Measurements from ENCODE around the gene UPK3A. TPM values are rescaled to one million over a fixed set of nuclear protein-coding genes. Genes with fewer than 3 reads are reported as not detected.
A peak's percentile ranks its signal among the peaks of the same experiment; 100 is the strongest.
"Not testable (repeated sequence)": the region's sequence is repeated elsewhere in the genome, so short reads cannot be mapped to it uniquely, and the experiment has no call there.

Gene UPK3A
- total RNA-seq, 1 donor from 2014 or later, result 1.4 TPM

GRCh38 chr22:45291931-45292290 lies 7.2 kb downstream of the UPK3A start:
- ChIA-PET POLR2A (interaction anchor here (1.3 kb wide), 1 partner anchor 129 kb away, joined by 4 read pairs; no protein-coding TSS in a partner anchor), CTCF (no interaction called here)
- ATAC-seq (ENCODE audit: low read depth), result no peak

GRCh38 chr22:45292731-45293442 lies 8.1 kb downstream of the UPK3A start:
- ATAC-seq (ENCODE audit: low read depth), result no peak
- no peaks in the 10 kb centered on the region for H3K36me3 Mint-ChIP-seq (ENCODE audit: low read depth)
- intact Hi-C loops (cut with micrococcal nuclease), result no loop called here
- no peak overlapping the region for H3K4me3 Mint-ChIP-seq
- TF ChIP-seq CTCF (IDR thresholded peaks at IDR 0.05), result no peak
- no peaks in the 10 kb centered on the region for H3K27me3 Mint-ChIP-seq
- ChIA-PET CTCF (no interaction called here), POLR2A (interaction anchor here (0.5 to 1.3 kb wide), 2 partner anchors 10 to 130 kb away, joined by 4 read pairs; no protein-coding TSS in a partner anchor)
- peak overlapping the region; percentile 46 for H3K27ac Mint-ChIP-seq
- H3K4me1 Mint-ChIP-seq, result peaks cover 37% of the 10 kb centered on the region
- DNase-seq, result no peak
- H3K9me3 Mint-ChIP-seq, result no peaks in the 10 kb centered on the region

More at GRCh38 chr22:45291931-45292290, 7.2 kb downstream of the UPK3A start:
- H3K36me3 Mint-ChIP-seq (ENCODE audit: low read depth), result no peaks in the 10 kb centered on the region
- intact Hi-C loops (cut with micrococcal nuclease), result no loop called here
- H3K9me3 Mint-ChIP-seq, result no peaks in the 10 kb centered on the region
- TF ChIP-seq CTCF (IDR thresholded peaks at IDR 0.05), result no peak
- no peaks in the 10 kb centered on the region for H3K27me3 Mint-ChIP-seq
- H3K4me3 Mint-ChIP-seq, result no peak overlapping the region
- peaks cover 43% of the 10 kb centered on the region for H3K4me1 Mint-ChIP-seq
- no peak for DNase-seq
- no peak overlapping the region for H3K27ac Mint-ChIP-seq

- H3K4me3 Mint-ChIP-seq, result no peak overlapping the region
- no peaks in the 10 kb centered on the region for H3K36me3 Mint-ChIP-seq (ENCODE audit: low read depth)
- intact Hi-C loops (cut with micrococcal nuclease), result no loop called here
- no peaks in the 10 kb centered on the region for H3K27me3 Mint-ChIP-seq
- ATAC-seq (ENCODE audit: low read depth), result no peak
- DNase-seq, result no peak
- H3K27ac Mint-ChIP-seq, result peak overlapping the region; percentile 42
- no peak for TF ChIP-seq CTCF (IDR thresholded peaks at IDR 0.05)
- H3K4me1 Mint-ChIP-seq, result peaks cover 26% of the 10 kb centered on the region
- ChIA-PET POLR2A (no interaction called here), CTCF (no interaction called here)
- H3K9me3 Mint-ChIP-seq, result no peaks in the 10 kb centered on the region
These were observed 9.3 kb downstream of the UPK3A start for GRCh38 chr22:45294030-45294429.

GRCh38 chr22:45295004-45295403 lies 10.3 kb downstream of the UPK3A start:
- H3K4me3 Mint-ChIP-seq; H3K9me3 Mint-ChIP-seq; H3K36me3 Mint-ChIP-seq (ENCODE audit: low read depth); H3K27me3 Mint-ChIP-seq; DNase-seq; ATAC-seq (ENCODE audit: low read depth); CTCF ChIA-PET; intact Hi-C loops (cut with micrococcal nuclease): not testable (repeated sequence)
- POLR2A ChIA-PET, result interaction anchor here (0.6 to 1.4 kb wide), 2 partner anchors 10 to 741 kb away, joined by 4 to 5 read pairs; partner anchors contain the start of gene UPK3A
- H3K27ac Mint-ChIP-seq, result peak overlapping the region; percentile 42
- peaks cover 22% of the 10 kb centered on the region for H3K4me1 Mint-ChIP-seq

GRCh38 chr22:45295492-45295891 lies 10.7 kb downstream of the UPK3A start:
- Mint-ChIP-seq H3K4me1 (peaks cover 22% of the 10 kb centered on the region), H3K27ac (peak overlapping the region; percentile 46), H3K36me3 (ENCODE audit: low read depth) (no peaks in the 10 kb centered on the region), H3K9me3 (no peaks in the 10 kb centered on the region), H3K4me3 (no peak overlapping the region), H3K27me3 (no peaks in the 10 kb centered on the region)
- ChIA-PET POLR2A (interaction anchor here (0.6 to 1.4 kb wide), 2 partner anchors 11 to 740 kb away, joined by 4 to 5 read pairs; partner anchors contain the start of gene UPK3A), CTCF (no interaction called here)
- DNase-seq (no peak), ATAC-seq (ENCODE audit: low read depth) (no peak)
- no peak for TF ChIP-seq CTCF (IDR thresholded peaks at IDR 0.05)
- intact Hi-C loops (cut with micrococcal nuclease), result no loop called here
